Smooth muscle cell (in vitro differentiated cells): Measurements from ENCODE around the gene ATXN7L3. TPM values are rescaled to one million over a fixed set of nuclear protein-coding genes. Genes with fewer than 3 reads are reported as not detected.
"Not testable (repeated sequence)": the region's sequence is repeated elsewhere in the genome, so short reads cannot be mapped to it uniquely, and the experiment has no call there.

ENCODE experiments used
- DNase-seq: peaks from one replicate; lab custom pipeline; 2025; ENCODE audit not compliant: unreplicated experiment; lab: John Stamatoyannopoulos, UW
- H2AFZ ChIP-seq: fragments of 200-600 bp; sonication (generic); 2 replicates; pipeline ENCODE4 v1.6.0; 2016; ENCODE audit warnings: antibody characterized with exemption, low read depth, mild to moderate bottlenecking
- H3F3A ChIP-seq: fragments of 200-600 bp; sonication (generic); 2 replicates; pipeline ENCODE4 v1.6.0; 2017; ENCODE audit warnings: antibody characterized with exemption, low read depth
- H3K27ac ChIP-seq: fragments of 200-600 bp; sonication (generic); 2 replicates; pipeline ENCODE4 v1.5.1; 2016; ENCODE audit warnings: low read depth, mild to moderate bottlenecking
- H3K27me3 ChIP-seq: fragments of 200-600 bp; sonication (generic); 2 replicates; pipeline ENCODE4 v1.6.1; 2016; ENCODE audit warnings: low read depth, mild to moderate bottlenecking
- H3K36me3 ChIP-seq: fragments of 200-600 bp; sonication (generic); 2 replicates; pipeline ENCODE4 v1.5.1; 2016; ENCODE audit warnings: low read depth
- H3K4me1 ChIP-seq: fragments of 200-600 bp; sonication (generic); 2 replicates; pipeline ENCODE4 v1.5.1; 2016; ENCODE audit warnings: low read depth
- H3K4me2 ChIP-seq: fragments of 200-600 bp; sonication (generic); 2 replicates; pipeline ENCODE4 v1.6.0; 2016; ENCODE audit warnings: mild to moderate bottlenecking
- H3K4me3 ChIP-seq: fragments of 200-600 bp; sonication (generic); 2 replicates; pipeline ENCODE4 v1.5.1; 2016; ENCODE audit warnings: mild to moderate bottlenecking
- H3K79me2 ChIP-seq: fragments of 200-600 bp; sonication (generic); 2 replicates; pipeline ENCODE4 v1.6.0; 2016; ENCODE audit warnings: low read depth, mild to moderate bottlenecking
- H3K9ac ChIP-seq: fragments of 200-600 bp; sonication (generic); 2 replicates; pipeline ENCODE4 v1.6.0; 2016; ENCODE audit warnings: low read depth
- H3K9me3 ChIP-seq: fragments of 200-600 bp; sonication (generic); replicated peaks from 2 replicates; pipeline ENCODE4 v1.5.1; 2016; ENCODE audit warnings: low read depth
- H4K20me1 ChIP-seq: fragments of 200-600 bp; sonication (generic); 2 replicates; pipeline ENCODE4 v1.6.0; 2016; ENCODE audit warnings: low read depth
- CTCF ChIP-seq: fragments of 200-600 bp; sonication (generic); IDR thresholded peaks from 2 replicates; pipeline ENCODE4 v1.5.1; 2017; ENCODE audit warnings: borderline replicate concordance, mild to moderate bottlenecking, antibody characterized with exemption; ENCODE audit not compliant: insufficient read depth, poor library complexity, severe bottlenecking
- WGBS: methylation state at CpG from one replicate; pipeline ENCODE4 v1.1.7; 2016; ENCODE audit warnings: low lambda C conversion rate; 5-methylcytosine and 5-hydroxymethylcytosine counted together
- polyA plus RNA-seq: library from polyadenylated mRNA; unstranded; fragments of >200 nt; fragmentation: Nextera tagmentation; extraction: Ambion mirVana; gene quantifications from 2 replicates; pipeline ENCODE4 v1.2.1, GENCODE V29; 2016
- total RNA-seq: library from RNA; depleted of rRNA; stranded (reverse); fragments of >200 nt; gene quantifications from 2 replicates; pipeline ENCODE4 v1.2.3, GENCODE V29; 2014

Gene ATXN7L3
- total and polyA plus RNA-seq, 2 experiments from 2014 or later, result 29.1 to 61.1 TPM

DNA sequence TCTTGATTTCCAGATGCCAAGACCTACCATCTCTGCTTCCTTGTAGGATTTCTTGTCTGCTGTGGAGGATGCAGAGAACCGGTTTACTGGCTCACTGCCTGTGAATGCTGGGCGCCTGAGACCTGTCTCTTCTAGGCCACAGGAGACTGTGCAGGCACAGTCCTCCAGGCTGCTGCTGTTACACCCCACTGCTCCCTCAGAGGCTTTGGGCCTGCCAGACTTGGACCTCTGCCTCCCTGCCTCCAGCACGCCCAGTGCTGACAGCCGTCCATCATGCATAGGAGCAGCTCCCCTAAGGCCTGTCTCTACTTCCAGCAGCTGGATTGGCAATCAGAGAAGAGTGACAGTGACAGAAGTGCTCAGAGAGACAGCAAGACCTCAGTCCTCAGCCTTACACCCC, 51.9 kb downstream of the ATXN7L3 start:
- Histone ChIP-seq H4K20me1 (no peaks in the 10 kb centered on the region), H3F3A (no peaks in the 10 kb centered on the region), H3K4me2 (no peak overlapping the region), H3K4me1 (no peaks in the 10 kb centered on the region), H3K9ac (no peak overlapping the region), H3K4me3 (no peak overlapping the region), H3K79me2 (no peaks in the 10 kb centered on the region), H3K27me3 (no peaks in the 10 kb centered on the region), H3K27ac (no peak overlapping the region), H3K9me3 (no peaks in the 10 kb centered on the region), H2AFZ (no peak overlapping the region), H3K36me3 (no peaks in the 10 kb centered on the region)
- no peak for TF ChIP-seq CTCF
- DNase-seq, result no peak
- WGBS, result 96% methylated on average over 4 of the region's 4 CpGs

- WGBS, result 11% methylated on average over 2 of the region's 2 CpGs
These were observed 53.0 kb downstream of the ATXN7L3 start for GRCh38 chr17:44146375-44147346.

GRCh38 chr17:44144966-44145739, 54.5 kb downstream of the ATXN7L3 start:
- H3K79me2 ChIP-seq, result no peaks in the 10 kb centered on the region

More at GRCh38 chr17:44146375-44147346, 53.0 kb downstream of the ATXN7L3 start:
- Histone ChIP-seq H3K9ac (no peak overlapping the region), H2AFZ (no peak overlapping the region), H3K4me2 (no peak overlapping the region), H3K4me3 (no peak overlapping the region), H3K79me2 (no peaks in the 10 kb centered on the region), H4K20me1 (no peaks in the 10 kb centered on the region), H3F3A (no peaks in the 10 kb centered on the region), H3K9me3 (no peaks in the 10 kb centered on the region), H3K27me3 (no peaks in the 10 kb centered on the region), H3K36me3 (no peaks in the 10 kb centered on the region), H3K27ac (no peak overlapping the region), H3K4me1 (peaks cover 4% of the 10 kb centered on the region)
- no peak for TF ChIP-seq CTCF
- no peak for DNase-seq

GRCh38 chr17:44143921-44144320, 55.8 kb downstream of the ATXN7L3 start:
- not testable (repeated sequence) for H3K4me2 ChIP-seq, H3K79me2 ChIP-seq, H3K36me3 ChIP-seq, H3F3A ChIP-seq, H3K4me3 ChIP-seq, H3K9ac ChIP-seq, H3K27me3 ChIP-seq, H4K20me1 ChIP-seq, DNase-seq, H2AFZ ChIP-seq, H3K9me3 ChIP-seq, H3K4me1 ChIP-seq, H3K27ac ChIP-seq
- over 99% methylated on average over 8 of the region's 8 CpGs for WGBS

More at GRCh38 chr17:44144966-44145739, 54.5 kb downstream of the ATXN7L3 start:
- H3K27me3 ChIP-seq, result no peaks in the 10 kb centered on the region
- peaks cover 4% of the 10 kb centered on the region for H3K4me1 ChIP-seq
- 93% methylated on average over 7 of the region's 7 CpGs for WGBS
- no peaks in the 10 kb centered on the region for H4K20me1 ChIP-seq
- H3F3A ChIP-seq, result no peaks in the 10 kb centered on the region
- no peak overlapping the region for H3K4me3 ChIP-seq
- H3K9me3 ChIP-seq, result no peaks in the 10 kb centered on the region
- no peak overlapping the region for H3K27ac ChIP-seq
- H3K9ac ChIP-seq, result no peak overlapping the region
- H3K36me3 ChIP-seq, result no peaks in the 10 kb centered on the region
- TF ChIP-seq CTCF, result no peak
- DNase-seq, result no peak
- H3K4me2 ChIP-seq, result no peak overlapping the region
- no peak overlapping the region for H2AFZ ChIP-seq
